MCF 10A (cell line): ENCODE results near the gene NELL1. TPM values are rescaled to one million over a fixed set of nuclear protein-coding genes. Genes with fewer than 3 reads are reported as not detected.
"Not testable (repeated sequence)": the region's sequence is repeated elsewhere in the genome, so short reads cannot be mapped to it uniquely, and the experiment has no call there.

Experiments
- BruUV-seq: library from RNA; stranded (reverse); fragments of 400-500 nt; replicated peaks from 2 replicates; lab custom pipeline; 2021; lab: Mats Ljungman, UMichigan
- CTCF ChIA-PET: fragments of 300-600 bp; sonication (Branson Sonifier 250); formaldehyde crosslinking; extraction: SDS; loops from one replicate; lab custom pipeline; 2021; ENCODE audit warnings: antibody characterized with exemption, inconsistent platforms; lab: Yijun Ruan, JAX
- POLR2A ChIA-PET: fragments of 300-600, 350-650 bp; sonication (Branson Sonifier 250); formaldehyde crosslinking; extraction: SDS; loops from one replicate; lab custom pipeline; 2020; ENCODE audit warnings: antibody characterized with exemption, inconsistent platforms; lab: Yijun Ruan, JAX
- DNase-seq: peaks from one replicate; pipeline ENCODE4 v3.0.0-alpha.2; 2018; ENCODE audit not compliant: unreplicated experiment
- H3K27ac Mint-ChIP-seq: one replicate; pipeline ENCODE4 v1.8.0; 2022; ENCODE audit warnings: mild to moderate bottlenecking, low read depth, mixed read lengths; ENCODE audit not compliant: unreplicated experiment
- H3K27me3 Mint-ChIP-seq: one replicate; pipeline ENCODE4 v1.8.0; 2022; ENCODE audit warnings: mixed read lengths; ENCODE audit not compliant: insufficient read depth, unreplicated experiment
- H3K36me3 Mint-ChIP-seq: one replicate; pipeline ENCODE4 v1.8.0; 2022; ENCODE audit warnings: mild to moderate bottlenecking, moderate library complexity, mixed read lengths; ENCODE audit not compliant: insufficient read depth, unreplicated experiment
- H3K4me1 Mint-ChIP-seq: one replicate; pipeline ENCODE4 v1.8.0; 2022; ENCODE audit warnings: mixed read lengths; ENCODE audit not compliant: insufficient read depth, unreplicated experiment
- H3K4me3 Mint-ChIP-seq: one replicate; pipeline ENCODE4 v1.8.0; 2022; ENCODE audit warnings: mild to moderate bottlenecking, moderate library complexity, mixed read lengths; ENCODE audit not compliant: unreplicated experiment
- H3K9me3 Mint-ChIP-seq: one replicate; pipeline ENCODE4 v1.8.0; 2022; ENCODE audit warnings: mixed read lengths; ENCODE audit not compliant: unreplicated experiment
- intact Hi-C: fragments of 100-400 bp; cut with micrococcal nuclease; formaldehyde crosslinking; loops from 2 replicates; pipeline ENCODE4 v1.14.1; 2022
- total RNA-seq: library from RNA; stranded (reverse); gene quantifications from 2 replicates; pipeline ENCODE4 v1.2.3, GENCODE V29; 2022
- TF ChIP-seq, protein P1 (sequence below): fragments of 200-600 bp; IDR thresholded peaks from one replicate; pipeline ENCODE4 v1.8.0; 2022; ENCODE audit warnings: antibody characterized with exemption, mild to moderate bottlenecking; ENCODE audit not compliant: unreplicated experiment

The NELL1 gene
- total RNA-seq, 1 experiment from 2014 or later = not detected

DNA sequence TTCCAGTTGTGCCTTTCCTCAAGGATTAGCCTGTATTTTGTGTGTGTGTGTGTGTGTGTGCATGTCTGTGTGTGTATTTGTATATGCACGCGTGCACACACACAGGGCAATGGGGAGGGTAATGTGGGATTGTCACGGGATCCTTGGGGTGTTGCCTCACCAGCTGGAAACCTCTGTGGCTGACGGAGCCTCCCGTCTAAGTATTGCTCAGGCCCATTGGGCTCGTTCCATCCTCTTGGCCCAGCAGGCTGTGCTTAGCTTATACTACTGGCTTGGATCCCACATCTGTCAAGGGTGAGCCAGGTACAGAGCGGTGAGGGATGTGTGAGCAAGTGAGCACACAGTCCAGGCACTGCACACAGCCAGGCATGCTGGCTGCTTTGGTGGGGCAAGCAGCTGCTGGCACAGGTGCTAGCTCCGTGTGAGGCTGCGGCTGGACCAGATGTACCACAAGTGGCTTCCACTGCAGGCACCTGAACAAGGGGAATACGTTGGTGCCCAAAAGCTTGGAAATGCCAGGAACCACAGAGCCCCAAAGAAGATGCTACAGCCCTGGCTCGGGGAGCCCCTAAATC is 462.8 kb downstream of the NELL1 start:
- BruUV-seq = no TSS peak
- intact Hi-C loops = no loop called here
- H3K36me3 Mint-ChIP-seq = peaks cover 4% of the 10 kb centered on the region
- H3K27me3 Mint-ChIP-seq = no peaks in the 10 kb centered on the region
- peaks cover 54% of the 10 kb centered on the region for H3K9me3 Mint-ChIP-seq
- ChIA-PET CTCF (no interaction called here), POLR2A (no interaction called here)
- TF ChIP-seq, protein P1, sequence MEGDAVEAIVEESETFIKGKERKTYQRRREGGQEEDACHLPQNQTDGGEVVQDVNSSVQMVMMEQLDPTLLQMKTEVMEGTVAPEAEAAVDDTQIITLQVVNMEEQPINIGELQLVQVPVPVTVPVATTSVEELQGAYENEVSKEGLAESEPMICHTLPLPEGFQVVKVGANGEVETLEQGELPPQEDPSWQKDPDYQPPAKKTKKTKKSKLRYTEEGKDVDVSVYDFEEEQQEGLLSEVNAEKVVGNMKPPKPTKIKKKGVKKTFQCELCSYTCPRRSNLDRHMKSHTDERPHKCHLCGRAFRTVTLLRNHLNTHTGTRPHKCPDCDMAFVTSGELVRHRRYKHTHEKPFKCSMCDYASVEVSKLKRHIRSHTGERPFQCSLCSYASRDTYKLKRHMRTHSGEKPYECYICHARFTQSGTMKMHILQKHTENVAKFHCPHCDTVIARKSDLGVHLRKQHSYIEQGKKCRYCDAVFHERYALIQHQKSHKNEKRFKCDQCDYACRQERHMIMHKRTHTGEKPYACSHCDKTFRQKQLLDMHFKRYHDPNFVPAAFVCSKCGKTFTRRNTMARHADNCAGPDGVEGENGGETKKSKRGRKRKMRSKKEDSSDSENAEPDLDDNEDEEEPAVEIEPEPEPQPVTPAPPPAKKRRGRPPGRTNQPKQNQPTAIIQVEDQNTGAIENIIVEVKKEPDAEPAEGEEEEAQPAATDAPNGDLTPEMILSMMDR = no peak
- H3K27ac Mint-ChIP-seq = no peak overlapping the region
- no peaks in the 10 kb centered on the region for H3K4me1 Mint-ChIP-seq
- no peak for DNase-seq
- H3K4me3 Mint-ChIP-seq = no peak overlapping the region

DNA sequence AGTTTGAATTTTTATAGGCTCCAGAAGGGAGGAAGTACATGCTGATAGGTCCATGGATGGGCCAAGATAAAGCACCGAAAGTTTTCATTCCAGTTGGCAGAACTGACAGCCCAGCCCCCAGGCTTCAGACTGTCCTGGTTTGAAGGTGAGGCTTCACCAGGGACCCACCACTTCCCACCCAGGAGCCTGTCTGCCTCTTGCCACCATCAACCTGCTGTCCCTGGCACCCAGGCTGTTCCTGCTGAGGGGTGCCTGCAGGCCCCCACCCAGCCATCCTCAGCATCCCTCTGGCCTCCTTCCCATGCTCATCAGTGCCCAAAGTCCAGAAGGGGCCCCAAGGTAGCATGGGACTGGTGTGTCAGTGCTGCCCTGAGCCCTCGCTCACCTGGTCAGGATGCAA is 463.9 kb downstream of the NELL1 start:
- no TSS peak for BruUV-seq
- Mint-ChIP-seq H3K27me3 (no peaks in the 10 kb centered on the region), H3K4me1 (no peaks in the 10 kb centered on the region), H3K9me3 (peaks cover 53% of the 10 kb centered on the region), H3K4me3 (no peak overlapping the region), H3K27ac (no peak overlapping the region), H3K36me3 (no peaks in the 10 kb centered on the region)
- ChIA-PET POLR2A (no interaction called here), CTCF (no interaction called here)
- intact Hi-C loops = no loop called here
- TF ChIP-seq, protein P1 = no peak
- DNase-seq = no peak

DNA sequence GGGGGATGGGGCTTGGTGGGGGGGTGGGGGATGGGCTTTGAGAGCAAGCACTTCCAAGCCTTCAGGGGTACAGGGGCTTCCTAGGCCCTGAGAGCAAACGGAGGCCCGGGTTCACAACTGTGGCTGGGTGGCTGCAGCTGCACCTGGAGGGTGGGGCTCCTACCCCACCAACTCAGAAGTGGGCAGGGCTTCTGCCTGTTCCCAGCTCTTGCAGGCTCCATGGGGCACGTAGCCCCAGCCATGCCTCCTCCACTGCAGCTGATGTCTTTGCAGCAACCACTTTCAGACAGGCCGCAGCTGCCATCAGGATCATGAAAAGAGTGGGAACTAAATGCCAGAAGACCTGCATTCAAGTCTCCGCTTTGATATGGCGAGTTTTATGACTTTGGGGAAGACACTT is 464.3 kb downstream of the NELL1 start:
- TF ChIP-seq, protein P1 = no peak
- Mint-ChIP-seq H3K4me1 (no peaks in the 10 kb centered on the region), H3K36me3 (no peaks in the 10 kb centered on the region), H3K4me3 (no peak overlapping the region), H3K27me3 (no peaks in the 10 kb centered on the region), H3K9me3 (peaks cover 49% of the 10 kb centered on the region), H3K27ac (no peak overlapping the region)
- intact Hi-C loops = no loop called here
- POLR2A ChIA-PET = no interaction called here
- no TSS peak for BruUV-seq
- no peak for DNase-seq
- CTCF ChIA-PET = no interaction called here

DNA sequence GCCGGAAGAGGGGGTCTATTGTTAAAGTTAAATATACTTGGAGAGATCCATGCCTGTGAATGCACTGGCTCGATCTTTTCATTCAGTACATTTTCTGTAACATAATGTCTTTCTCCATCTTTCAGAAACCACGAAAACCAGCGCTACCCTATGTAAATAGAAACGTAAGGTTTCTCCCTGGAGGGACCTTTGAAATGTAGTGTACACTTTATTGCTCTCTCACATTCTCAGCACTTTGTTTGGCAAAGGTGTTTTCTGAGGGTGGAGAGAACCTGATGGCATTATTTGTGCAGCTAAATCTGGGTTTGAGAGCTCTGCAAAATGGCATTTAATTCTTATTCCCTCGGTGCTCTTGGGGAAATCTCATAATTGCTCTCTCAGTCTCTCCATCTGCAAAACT is 468.4 kb downstream of the NELL1 start:
- ChIA-PET POLR2A (no interaction called here), CTCF (no interaction called here)
- H3K9me3 Mint-ChIP-seq = peaks cover 45% of the 10 kb centered on the region
- no peak overlapping the region for H3K4me3 Mint-ChIP-seq
- BruUV-seq = no TSS peak
- intact Hi-C loops = no loop called here
- H3K4me1 Mint-ChIP-seq = no peaks in the 10 kb centered on the region
- H3K27me3 Mint-ChIP-seq = no peaks in the 10 kb centered on the region
- H3K36me3 Mint-ChIP-seq = no peaks in the 10 kb centered on the region
- TF ChIP-seq, protein P1 = no peak
- no peak for DNase-seq
- H3K27ac Mint-ChIP-seq = no peak overlapping the region

DNA sequence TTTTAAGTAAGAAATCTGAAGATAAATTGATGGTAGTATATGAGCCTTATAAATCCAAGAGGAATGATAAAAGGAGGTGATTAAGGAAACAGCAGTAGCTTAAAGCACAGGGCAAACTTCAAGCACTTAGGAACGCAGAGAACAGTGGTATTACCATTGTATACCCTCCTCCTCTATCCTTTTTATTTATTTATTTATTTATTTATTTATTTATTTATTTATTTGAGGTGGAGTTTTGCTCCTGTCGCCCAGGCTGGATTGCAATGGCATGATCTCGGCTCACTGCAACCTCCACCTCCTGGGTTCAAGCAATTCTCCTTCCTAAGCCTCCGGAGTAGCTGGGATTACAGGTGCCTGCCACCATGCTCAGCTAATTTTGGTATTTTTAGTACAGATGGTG is 472.2 kb downstream of the NELL1 start:
- not testable (repeated sequence) for H3K36me3 Mint-ChIP-seq, H3K27ac Mint-ChIP-seq
- peaks cover 50% of the 10 kb centered on the region for H3K9me3 Mint-ChIP-seq

More for the DNA sequence above, 472.2 kb downstream of the NELL1 start:
- DNase-seq, H3K4me1 Mint-ChIP-seq, H3K4me3 Mint-ChIP-seq, H3K27me3 Mint-ChIP-seq, CTCF ChIA-PET, BruUV-seq, intact Hi-C loops, POLR2A ChIA-PET: not testable (repeated sequence)
